Keratinocyte (primary cell): ENCODE data around the gene STEAP1. TPM values are rescaled to one million over a fixed set of nuclear protein-coding genes. Genes with fewer than 3 reads are reported as not detected.
A peak's percentile ranks its signal among the peaks of the same experiment; 100 is the strongest.

ENCODE experiments used
- DNase-seq: peaks from one replicate; pipeline ENCODE4 v3.0.0-alpha.2; 2011; ENCODE audit warnings: low read depth, missing footprints, low spot score
- FAIRE-seq: peaks from 2 replicates; lab custom pipeline; 2011; peaks lifted over from hg19 to GRCh38; lab: Jason Lieb, UNC
- H2AFZ ChIP-seq: 2 replicates; pipeline ENCODE4 v1.6.0; 2012; ENCODE audit warnings: low read length, control low read depth, inconsistent platforms; ENCODE audit not compliant: control insufficient read depth
- H3K27ac ChIP-seq: 2 replicates; pipeline ENCODE4 v1.5.1; 2011; ENCODE audit warnings: low read length; ENCODE audit not compliant: control insufficient read depth, insufficient read depth
- H3K27me3 ChIP-seq: 3 replicates; pipeline ENCODE4 v1.6.0; 2011; ENCODE audit warnings: low read length; ENCODE audit not compliant: control insufficient read depth, insufficient read depth; ENCODE audit errors: extremely low read depth
- H3K36me3 ChIP-seq, 2 experiments: 2 replicates in 1 of 2; 3 replicates in 1 of 2; pipeline ENCODE4 v1.5.1; 2011; ENCODE audit warnings: low read length in 2 of 2, mild to moderate bottlenecking in 1 of 2; ENCODE audit not compliant: control insufficient read depth in 2 of 2, insufficient read depth in 2 of 2; ENCODE audit errors: extremely low read depth in 1 of 2
- H3K4me1 ChIP-seq: 3 replicates; pipeline ENCODE4 v1.5.1; 2011; ENCODE audit warnings: low read length; ENCODE audit not compliant: control insufficient read depth, insufficient read depth; ENCODE audit errors: extremely low read depth
- H3K4me2 ChIP-seq: 3 replicates; pipeline ENCODE4 v1.6.0; 2011; ENCODE audit warnings: low read depth, low read length; ENCODE audit not compliant: control insufficient read depth, insufficient read depth; ENCODE audit errors: extremely low read depth
- H3K4me3 ChIP-seq, 3 experiments: fragments of 200-600 bp in 1 of 3; sonication (generic) in 1 of 3; 2 replicates in 2 of 3; 3 replicates in 1 of 3; pipeline ENCODE4 v1.5.1; 2011 to 2016; ENCODE audit warnings: low read length in 3 of 3, mild to moderate bottlenecking in 3 of 3, control low read depth in 2 of 3, inconsistent platforms in 1 of 3, low read depth in 1 of 3, mixed read lengths in 1 of 3, mixed run types in 1 of 3, moderate library complexity in 1 of 3; ENCODE audit not compliant: control insufficient read depth in 2 of 3, insufficient read depth in 2 of 3; ENCODE audit errors: extremely low read depth in 1 of 3
- H3K79me2 ChIP-seq: 2 replicates; pipeline ENCODE4 v1.6.0; 2012; ENCODE audit warnings: low read length; ENCODE audit not compliant: control insufficient read depth, insufficient read depth
- H3K9ac ChIP-seq: 3 replicates; pipeline ENCODE4 v1.6.0; 2011; ENCODE audit warnings: low read length; ENCODE audit not compliant: control insufficient read depth, insufficient read depth; ENCODE audit errors: extremely low read depth
- H3K9me1 ChIP-seq: 3 replicates; pipeline ENCODE4 v1.6.0; 2011; ENCODE audit warnings: low read length; ENCODE audit not compliant: control insufficient read depth, insufficient read depth; ENCODE audit errors: extremely low read depth
- H3K9me3 ChIP-seq: 2 replicates; pipeline ENCODE4 v1.5.1; 2012; ENCODE audit warnings: low read depth, low read length; ENCODE audit not compliant: control insufficient read depth
- H4K20me1 ChIP-seq: 3 replicates; pipeline ENCODE4 v1.6.0; 2011; ENCODE audit warnings: low read length; ENCODE audit not compliant: control insufficient read depth, insufficient read depth; ENCODE audit errors: extremely low read depth
- CTCF ChIP-seq, 3 experiments: IDR thresholded peaks in 1 of 3; conservative IDR thresholded peaks in 1 of 3; optimal IDR thresholded peaks in 1 of 3; 2 replicates in 2 of 3; 3 replicates in 1 of 3; pipeline versions ENCODE3 to v1.5.1; 2011; ENCODE audit warnings: low read length in 3 of 3, mild to moderate bottlenecking in 3 of 3, moderate library complexity in 2 of 3, control low read depth in 1 of 3, inconsistent platforms in 1 of 3; ENCODE audit not compliant: insufficient read depth in 2 of 3; ENCODE audit errors: extremely low read depth in 1 of 3
- EZH2 ChIP-seq: IDR thresholded peaks from one replicate; pipeline ENCODE4 v1.6.1; 2012; ENCODE audit warnings: inconsistent platforms, mild to moderate bottlenecking, low read length, moderate library complexity
- dilution Hi-C: fragments of 300-500 bp; cut with MboI; formaldehyde crosslinking; loops from one replicate; pipeline ENCODE4 v1.7.0; 2020; ENCODE audit warnings: low sequenced_read_pairs; ENCODE audit not compliant: extremely low pct_ligation_motif_present
- polyA plus RNA-seq, 5 experiments: library from polyadenylated mRNA; depleted of rRNA in 3 of 5; stranded (reverse) in 3 of 5; stranded (forward) in 1 of 5; unstranded in 1 of 5; fragments of >200 nt; gene quantifications; 1 replicate in 1 of 5; 2 replicates in 3 of 5; 3 replicates in 1 of 5; pipeline versions ENCODE4 v1.2.1 to v1.2.3, GENCODE V29; 2011 to 2012; ENCODE audit warnings: missing spikeins in 2 of 5, low read depth in 1 of 5, low replicate concordance in 1 of 5

Gene STEAP1
- polyA plus RNA-seq, 1 donor (not counting 4 experiments of a cell fraction or from before 2014, with no cell fraction given) = 19.0 TPM

GRCh38 chr7:90211391-90212148, 57.3 kb downstream of the STEAP1 start, which contains the start of gene STEAP2:
STEAP2 (plus strand) TSS chr7:90211740; CDS start chr7:90225083, 13,343 bp downstream.
- Histone ChIP-seq H3K27ac (peak within 1 kb of the TSS; percentile 44), H3K9me3 (no peaks in the 10 kb centered on the region), H3K4me3 (peak within 1 kb of the TSS; percentile 65 to 67 (median 66)), H3K4me1 (peaks cover 11% of the 10 kb centered on the region), H3K36me3 (no peaks in the 10 kb centered on the region), H3K79me2 (no peaks in the 10 kb centered on the region), H3K9ac (peak within 1 kb of the TSS; percentile 71), H4K20me1 (no peaks in the 10 kb centered on the region), H3K9me1 (no peaks in the 10 kb centered on the region), H3K27me3 (no peaks in the 10 kb centered on the region), H2AFZ (peak within 1 kb of the TSS; percentile 85), H3K4me2 (peak within 1 kb of the TSS; percentile 84)
- peak; percentile 28 to 82 (median 72) for TF ChIP-seq CTCF (optimal IDR thresholded peaks at IDR 0.05 in 1 of 3, IDR thresholded peaks at IDR 0.05 in 1 of 3, conservative IDR thresholded peaks at IDR 0.05 in 1 of 3; ENCODE audit: extremely low read depth in 1 of 3, insufficient read depth in 2 of 3, low read length in 3 of 3)
- TF ChIP-seq EZH2 = no peak
- no peak for DNase-seq
- no peak for FAIRE-seq
- dilution Hi-C loops = no loop called here

- dilution Hi-C loops = no loop called here
- peaks cover 11% of the 10 kb centered on the region for H3K4me1 ChIP-seq
- H3K36me3 ChIP-seq = no peaks in the 10 kb centered on the region
- DNase-seq (no peak), FAIRE-seq (no peak)
- H3K9me1 ChIP-seq = no peaks in the 10 kb centered on the region
- H3K4me2 ChIP-seq = peak overlapping the region; percentile 84
- TF ChIP-seq CTCF (optimal IDR thresholded peaks at IDR 0.05 in 1 of 3, IDR thresholded peaks at IDR 0.05 in 1 of 3, conservative IDR thresholded peaks at IDR 0.05 in 1 of 3; ENCODE audit: extremely low read depth in 1 of 3, insufficient read depth in 2 of 3, low read length in 3 of 3) (no peak), EZH2 (no peak)
- H3K79me2 ChIP-seq = no peaks in the 10 kb centered on the region
- H2AFZ ChIP-seq = peak overlapping the region; percentile 85
- H3K9me3 ChIP-seq = no peaks in the 10 kb centered on the region
- H3K9ac ChIP-seq = peak overlapping the region; percentile 71
- peak overlapping the region; percentile 65 to 67 (median 66) for H3K4me3 ChIP-seq
- no peaks in the 10 kb centered on the region for H3K27me3 ChIP-seq
- no peaks in the 10 kb centered on the region for H4K20me1 ChIP-seq
- no peak overlapping the region for H3K27ac ChIP-seq
Observed at GRCh38 chr7:90212149-90212495, 57.9 kb downstream of the STEAP1 start.
